ENCODE measurements around the gene ST7. TPM values are rescaled to one million over a fixed set of nuclear protein-coding genes. Genes with fewer than 3 reads are reported as not detected.
"Not testable (repeated sequence)": the region's sequence is repeated elsewhere in the genome, so short reads cannot be mapped to it uniquely, and the experiment has no call there.

Gene ST7
- total and polyA plus RNA-seq, 7 donors: 5.3 to 37.7 (median 19.0) TPM

DNA sequence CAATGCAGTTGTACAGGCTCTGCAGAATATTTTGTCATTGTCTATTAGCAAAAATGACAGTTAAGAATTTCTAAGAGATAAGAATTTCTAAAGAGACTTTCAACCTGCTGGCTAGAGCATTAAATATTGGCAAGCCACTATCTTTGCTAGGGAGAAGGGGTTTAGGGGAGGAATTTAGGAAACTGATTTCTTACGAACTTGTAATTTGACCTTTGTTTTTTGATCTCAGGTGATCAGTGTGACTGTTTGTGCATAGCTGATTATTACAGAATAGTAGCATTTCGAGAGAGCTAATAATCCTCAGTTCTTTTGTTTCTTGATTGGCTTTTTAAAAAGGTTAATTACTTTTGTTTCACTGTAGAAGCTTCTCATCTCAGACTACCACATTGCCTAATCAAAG lies 68.1 kb downstream of the ST7 start:
- intact Hi-C loops (cut with DNase I): no loop called here
- peak overlapping the region in 2 of 4 donors; percentile 76 to 79 for H3K27ac ChIP-seq
- H3K27me3 ChIP-seq: no peaks in the 10 kb centered on the region
- no peaks in the 10 kb centered on the region for H3K36me3 ChIP-seq
- DNase-seq: no peak
- TF ChIP-seq EP300 (IDR thresholded peaks at IDR 0.05) (no peak), POLR2A (IDR thresholded peaks at IDR 0.05) (no peak), POLR2AphosphoS5 (IDR thresholded peaks at IDR 0.05) (no peak)
- TF ChIP-seq, protein P1, sequence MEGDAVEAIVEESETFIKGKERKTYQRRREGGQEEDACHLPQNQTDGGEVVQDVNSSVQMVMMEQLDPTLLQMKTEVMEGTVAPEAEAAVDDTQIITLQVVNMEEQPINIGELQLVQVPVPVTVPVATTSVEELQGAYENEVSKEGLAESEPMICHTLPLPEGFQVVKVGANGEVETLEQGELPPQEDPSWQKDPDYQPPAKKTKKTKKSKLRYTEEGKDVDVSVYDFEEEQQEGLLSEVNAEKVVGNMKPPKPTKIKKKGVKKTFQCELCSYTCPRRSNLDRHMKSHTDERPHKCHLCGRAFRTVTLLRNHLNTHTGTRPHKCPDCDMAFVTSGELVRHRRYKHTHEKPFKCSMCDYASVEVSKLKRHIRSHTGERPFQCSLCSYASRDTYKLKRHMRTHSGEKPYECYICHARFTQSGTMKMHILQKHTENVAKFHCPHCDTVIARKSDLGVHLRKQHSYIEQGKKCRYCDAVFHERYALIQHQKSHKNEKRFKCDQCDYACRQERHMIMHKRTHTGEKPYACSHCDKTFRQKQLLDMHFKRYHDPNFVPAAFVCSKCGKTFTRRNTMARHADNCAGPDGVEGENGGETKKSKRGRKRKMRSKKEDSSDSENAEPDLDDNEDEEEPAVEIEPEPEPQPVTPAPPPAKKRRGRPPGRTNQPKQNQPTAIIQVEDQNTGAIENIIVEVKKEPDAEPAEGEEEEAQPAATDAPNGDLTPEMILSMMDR (IDR thresholded peaks at IDR 0.05): no peak
- H3K4me1 ChIP-seq: peaks cover 0 to 30% (median 22%) of the 10 kb centered on the region in 4 donors
- H3K9me3 ChIP-seq: no peaks in the 10 kb centered on the region
- H3K4me3 ChIP-seq: peak overlapping the region in 1 of 4 donors; percentile 50
- WGBS, 2 donors: 84 to 90% methylated on average over 2 of the region's 2 CpGs

DNA sequence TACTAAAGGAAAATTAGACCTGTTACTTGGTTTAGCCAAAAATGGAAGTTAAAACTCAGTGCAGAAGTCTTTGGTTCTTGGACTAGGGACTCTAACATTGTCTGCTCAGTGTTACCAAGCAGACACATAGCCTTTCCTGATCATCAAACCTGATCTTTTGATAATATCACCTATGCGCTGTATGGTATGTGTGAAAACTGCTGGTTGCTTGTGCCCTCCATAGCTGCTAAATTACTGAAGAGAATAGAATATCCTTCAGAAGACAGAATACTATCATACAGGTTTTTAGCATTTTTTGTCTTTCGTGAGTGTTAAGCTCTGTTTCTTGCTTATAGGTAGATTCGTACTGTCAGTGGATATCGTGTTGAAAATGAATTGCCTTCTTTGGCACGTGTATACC lies 68.7 kb downstream of the ST7 start:
- H3K4me1 ChIP-seq: peaks cover 0 to 30% (median 22%) of the 10 kb centered on the region in 4 donors
- H3K36me3 ChIP-seq: no peaks in the 10 kb centered on the region
- TF ChIP-seq, protein P1 (IDR thresholded peaks at IDR 0.05): no peak
- TF ChIP-seq POLR2AphosphoS5 (IDR thresholded peaks at IDR 0.05): no peak
- H3K9me3 ChIP-seq: no peaks in the 10 kb centered on the region
- no peaks in the 10 kb centered on the region for H3K27me3 ChIP-seq
- intact Hi-C loops (cut with DNase I): no loop called here
- DNase-seq: no peak
- peak overlapping the region in 1 of 4 donors; percentile 4 for H3K4me3 ChIP-seq
- 92 to 95% methylated on average over 5 of the region's 5 CpGs for whole genome bisulfite sequencing, 2 donors
- H3K27ac ChIP-seq: peak overlapping the region in 1 of 4 donors; percentile 79

DNA sequence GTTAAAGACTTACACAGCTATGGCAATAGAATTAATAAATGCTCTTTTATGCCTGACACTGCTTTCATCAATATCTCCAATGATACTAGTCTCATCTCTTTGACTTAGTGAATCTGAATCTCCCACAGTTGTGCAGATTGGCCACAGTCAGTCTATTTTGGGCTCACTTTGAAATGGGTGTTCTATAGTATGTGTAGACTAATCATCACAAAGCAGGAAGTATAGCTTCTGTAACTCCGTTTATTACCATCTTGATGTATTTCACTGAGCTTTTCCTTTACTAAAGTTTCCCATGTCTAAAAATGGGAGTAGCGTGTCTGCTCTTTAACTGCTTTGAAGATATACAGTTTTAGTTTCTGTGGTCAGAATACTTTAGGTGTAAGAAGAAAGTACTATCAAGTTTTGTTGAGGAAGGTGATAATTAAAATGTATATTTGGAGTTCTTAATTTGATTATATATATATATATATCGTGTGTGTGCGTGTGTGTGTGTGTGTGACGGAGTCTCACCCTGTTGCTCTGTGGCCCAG lies 70.1 kb downstream of the ST7 start:
- intact Hi-C loops (cut with DNase I): no loop called here
- no peak for TF ChIP-seq POLR2AphosphoS5 (IDR thresholded peaks at IDR 0.05)
- TF ChIP-seq, protein P1 (IDR thresholded peaks at IDR 0.05): no peak
- Histone ChIP-seq H3K4me3 (no peak overlapping the region), H3K27me3 (no peaks in the 10 kb centered on the region), H3K4me1 (peaks cover 0 to 30% (median 22%) of the 10 kb centered on the region in 4 donors), H3K27ac (no peak overlapping the region), H3K36me3 (no peaks in the 10 kb centered on the region), H3K9me3 (no peaks in the 10 kb centered on the region)
- DNase-seq: no peak
- 84 to 93% methylated on average over 5 of the region's 5 CpGs for WGBS, 2 donors

DNA sequence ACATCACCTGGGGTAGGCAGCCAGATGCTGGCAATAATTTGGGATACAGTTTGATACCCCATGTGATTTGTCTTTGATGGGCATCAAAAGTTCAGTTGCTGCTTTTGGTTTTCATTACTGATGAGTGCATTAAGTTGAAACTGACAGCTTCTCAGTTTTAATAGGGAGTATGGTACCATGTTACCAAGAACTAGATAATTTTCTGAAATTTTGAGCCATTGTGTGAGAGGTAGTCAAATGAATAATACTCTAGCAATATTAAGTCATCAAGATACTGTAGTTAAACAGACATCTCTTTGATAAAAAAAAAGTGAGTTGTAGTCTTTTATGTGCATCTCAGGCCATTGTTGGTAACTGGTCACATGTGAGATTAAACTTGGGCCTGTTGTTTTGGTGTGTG lies 71.5 kb downstream of the ST7 start:
- TF ChIP-seq, protein P1 (IDR thresholded peaks at IDR 0.05): no peak
- no peak for TF ChIP-seq POLR2AphosphoS5 (IDR thresholded peaks at IDR 0.05)
- no peak for TF ChIP-seq POLR2A (IDR thresholded peaks at IDR 0.05)
- TF ChIP-seq EP300 (IDR thresholded peaks at IDR 0.05): no peak
- H3K27ac ChIP-seq: no peak overlapping the region
- peaks cover 0 to 25% (median 20%) of the 10 kb centered on the region in 4 donors for H3K4me1 ChIP-seq
- no peak overlapping the region for H3K4me3 ChIP-seq
- H3K27me3 ChIP-seq: no peaks in the 10 kb centered on the region
- no peaks in the 10 kb centered on the region for H3K9me3 ChIP-seq
- no peak for DNase-seq
- no peaks in the 10 kb centered on the region for H3K36me3 ChIP-seq
- intact Hi-C loops (cut with DNase I): no loop called here

DNA sequence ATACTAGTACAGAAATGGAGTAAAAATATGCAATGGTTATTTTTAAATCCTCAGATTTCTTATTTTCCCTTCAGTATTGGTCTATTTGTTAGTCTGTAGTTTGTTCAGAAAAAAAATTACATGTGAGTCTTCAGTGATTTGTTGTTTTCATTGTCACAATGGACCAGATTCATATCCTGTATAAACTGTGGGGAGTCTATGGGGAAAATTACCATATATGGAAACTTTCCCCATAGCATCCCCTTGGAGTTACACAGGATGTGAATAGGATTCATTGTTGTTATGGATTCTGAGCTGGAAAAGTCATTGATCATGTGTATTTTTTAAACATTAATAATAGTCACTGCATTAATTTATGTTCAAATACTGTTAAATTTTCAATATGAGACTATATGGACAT lies 72.6 kb downstream of the ST7 start:
- Histone ChIP-seq H3K27ac (no peak overlapping the region), H3K4me1 (peaks cover 0 to 20% (median 15%) of the 10 kb centered on the region in 4 donors), H3K9me3 (peaks cover 0 to 3% (median 0%) of the 10 kb centered on the region in 4 donors), H3K36me3 (no peaks in the 10 kb centered on the region), H3K4me3 (no peak overlapping the region), H3K27me3 (no peaks in the 10 kb centered on the region)
- DNase-seq: no peak
- intact Hi-C loops (cut with DNase I): no loop called here
- TF ChIP-seq POLR2A (IDR thresholded peaks at IDR 0.05) (no peak), EP300 (IDR thresholded peaks at IDR 0.05) (no peak), POLR2AphosphoS5 (IDR thresholded peaks at IDR 0.05) (no peak)
- TF ChIP-seq, protein P1 (IDR thresholded peaks at IDR 0.05): no peak

DNA sequence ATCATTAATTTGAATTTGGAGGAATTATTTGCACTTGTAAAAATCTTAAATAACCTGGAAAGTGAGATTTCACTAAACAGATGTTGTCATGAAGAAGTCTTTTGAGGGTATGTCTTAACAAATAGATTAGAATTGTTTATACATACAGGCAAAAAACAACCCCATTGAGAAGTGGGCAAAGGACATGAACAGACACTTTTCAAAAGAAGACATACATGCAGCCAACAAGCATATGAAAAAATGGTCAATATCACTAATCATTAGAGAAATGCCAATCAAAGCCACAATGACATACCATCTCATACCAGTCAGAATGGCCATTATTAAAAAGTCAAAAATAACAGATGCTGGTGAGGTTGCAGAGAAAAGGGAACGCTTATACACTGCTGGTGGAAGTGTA lies 77.0 kb downstream of the ST7 start:
- H3K4me3 ChIP-seq; H3K27me3 ChIP-seq; DNase-seq; H3K36me3 ChIP-seq; H3K9me3 ChIP-seq; H3K27ac ChIP-seq; intact Hi-C loops (cut with DNase I): not testable (repeated sequence)
- 98% methylated on average over 1 of the region's 1 CpG for whole genome bisulfite sequencing, 2 donors
- H3K4me1 ChIP-seq: peaks cover 0 to 16% (median 13%) of the 10 kb centered on the region in 4 donors

DNA sequence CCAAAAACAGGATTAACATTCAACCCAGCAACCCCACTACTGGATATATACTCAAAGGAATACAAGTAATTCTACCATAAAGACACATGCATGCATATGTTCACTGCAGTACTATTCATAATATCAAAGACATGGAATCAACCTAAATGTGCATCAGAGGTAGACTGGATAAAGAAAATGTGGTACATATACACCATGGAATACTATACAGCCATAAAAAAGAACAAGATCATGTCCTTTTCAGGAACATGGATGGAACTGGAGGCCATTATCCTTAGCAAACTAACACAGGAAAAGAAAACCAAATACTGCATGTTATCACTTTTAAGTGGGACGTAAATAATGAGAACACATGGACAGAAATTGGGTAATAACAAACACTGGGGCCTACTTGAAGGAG lies 77.5 kb downstream of the ST7 start:
- intact Hi-C loops (cut with DNase I); H3K36me3 ChIP-seq; DNase-seq; H3K9me3 ChIP-seq; H3K27me3 ChIP-seq; H3K4me3 ChIP-seq; H3K27ac ChIP-seq: not testable (repeated sequence)
- peaks cover 0 to 21% (median 18%) of the 10 kb centered on the region in 4 donors for H3K4me1 ChIP-seq
- WGBS, 2 donors: 0% methylated on average over 1 of the region's 1 CpG

All from sigmoid colon (tissue), 7 donors.